T-cell (primary cell): Measurements from ENCODE around the gene PCDHB13. TPM values are rescaled to one million over a fixed set of nuclear protein-coding genes. Genes with fewer than 3 reads are reported as not detected.
"Not testable (repeated sequence)": the region's sequence is repeated elsewhere in the genome, so short reads cannot be mapped to it uniquely, and the experiment has no call there.

Experiments
- ATAC-seq, 4 experiments: fragments of 200-7000 bp in 3 of 4; fragments of 150-1000 bp in 1 of 4; cut with Tn5 transposase; replicated peaks in 1 of 4; 1 replicate in 3 of 4; 2 replicates in 1 of 4; pipeline ENCODE4 v1.10.0; 2021; ENCODE audit warnings: moderate library complexity in 3 of 4, mild to moderate bottlenecking in 2 of 4, moderate number of reproducible peaks in 1 of 4
- CTCF ChIA-PET, 2 donors: fragments of 300-600 bp; sonication (Branson Sonifier 250); formaldehyde crosslinking; loops; one replicate each; lab custom pipeline; 2022; ENCODE audit warnings: antibody characterized with exemption in 2 of 2; lab: Charles Lee
- POLR2A ChIA-PET, 2 donors: fragments of 300-600 bp; sonication (Branson Sonifier 250); formaldehyde crosslinking; loops; one replicate each; lab custom pipeline; 2022; ENCODE audit warnings: antibody characterized with exemption in 2 of 2; lab: Charles Lee
- DNase-seq, 35 experiments: peaks; one replicate each; pipeline versions ENCODE4 v3.0.0 to v3.0.0-alpha.2; 2013 to 2023
- H3K27ac ChIP-seq: one replicate; pipeline ENCODE4 v1.5.1; 2013; ENCODE audit warnings: low read length
- H3K27me3 ChIP-seq, 2 experiments: replicated peaks in 1 of 2; 1 replicate in 1 of 2; 2 replicates in 1 of 2; pipeline versions ENCODE4 v1.6.1 to v1.7.0; 2013; ENCODE audit warnings: low read length in 1 of 2, mixed read lengths in 1 of 2; ENCODE audit not compliant: control insufficient read depth in 2 of 2, insufficient read depth in 2 of 2; ENCODE audit errors: extremely low read depth in 1 of 2
- H3K36me3 ChIP-seq, 2 donors: 1 replicate in 1 of 2; 2 replicates in 1 of 2; pipeline versions ENCODE4 v1.6.1 to v1.7.0; 2013; ENCODE audit warnings: low read length in 1 of 2; ENCODE audit not compliant: control insufficient read depth in 2 of 2, insufficient read depth in 1 of 2; ENCODE audit errors: extremely low read depth in 1 of 2
- H3K4me1 ChIP-seq, 2 experiments: 1 replicate in 1 of 2; 2 replicates in 1 of 2; pipeline versions ENCODE4 v1.6.1 to v1.7.0; 2013; ENCODE audit warnings: low read length in 2 of 2, mixed read lengths in 1 of 2; ENCODE audit not compliant: insufficient read depth in 2 of 2, control insufficient read depth in 1 of 2; ENCODE audit errors: extremely low read depth in 1 of 2
- H3K4me3 ChIP-seq, 2 donors: 1 replicate in 1 of 2; 2 replicates in 1 of 2; pipeline versions ENCODE4 v1.5.1 to v1.7.0; 2013; ENCODE audit warnings: mild to moderate bottlenecking in 2 of 2, low read length in 1 of 2, moderate library complexity in 1 of 2; ENCODE audit not compliant: control insufficient read depth in 1 of 2; ENCODE audit errors: extremely low read depth in 1 of 2
- H3K9me3 ChIP-seq: 2 replicates; pipeline ENCODE4 v1.7.0; 2013
- H3K27ac Mint-ChIP-seq, 2 donors: one replicate each; pipeline ENCODE4 v1.8.0; 2020 to 2021; ENCODE audit warnings: mild to moderate bottlenecking in 2 of 2, mixed read lengths in 2 of 2
- H3K27me3 Mint-ChIP-seq, 2 donors: one replicate each; pipeline ENCODE4 v1.8.0; 2021 to 2022; ENCODE audit warnings: mixed read lengths in 2 of 2
- H3K36me3 Mint-ChIP-seq: one replicate; pipeline ENCODE4 v1.8.0; 2021; ENCODE audit warnings: mixed read lengths
- H3K4me1 Mint-ChIP-seq, 3 donors: one replicate each; pipeline ENCODE4 v1.8.0; 2020 to 2022; ENCODE audit warnings: mixed read lengths in 3 of 3, mild to moderate bottlenecking in 1 of 3
- H3K4me3 Mint-ChIP-seq, 3 donors: one replicate each; pipeline ENCODE4 v1.8.0; 2020 to 2022; ENCODE audit warnings: mild to moderate bottlenecking in 3 of 3, mixed read lengths in 3 of 3, moderate library complexity in 3 of 3
- H3K9me3 Mint-ChIP-seq, 3 donors: one replicate each; pipeline ENCODE4 v1.8.0; 2020 to 2022; ENCODE audit warnings: mixed read lengths in 3 of 3
- WGBS: methylation state at CpG from one replicate; pipeline ENCODE4 v1.1.5; 2013; ENCODE audit warnings: missing lambda C conversion rate; ENCODE audit not compliant: insufficient coverage; 5-methylcytosine and 5-hydroxymethylcytosine counted together
- total RNA-seq, 35 experiments: library from RNA in 6 of 35; stranded (reverse) in 6 of 35; fragments of 120-200 nt in 1 of 35; gene quantifications; one replicate each; pipeline versions ENCODE4 v1.2.1 to v1.2.4 and lab custom pipeline; 2013 to 2026

PCDHB13 gene
- total RNA-seq, 5 donors from 2014 or later (not counting 1 experiment from before 2014, with no cell fraction given): 0.06 TPM; not detected in 4

- H3K27ac Mint-ChIP-seq, H3K4me3 ChIP-seq, CTCF ChIA-PET, H3K27ac ChIP-seq, DNase-seq, POLR2A ChIA-PET, H3K36me3 ChIP-seq, ATAC-seq, H3K36me3 Mint-ChIP-seq, H3K4me1 Mint-ChIP-seq, H3K4me1 ChIP-seq, H3K9me3 ChIP-seq, H3K4me3 Mint-ChIP-seq: not testable (repeated sequence)
- peaks cover 2 to 24% of the 10 kb centered on the region in 2 experiments for H3K27me3 ChIP-seq
- H3K27me3 Mint-ChIP-seq: peaks cover 22 to 32% of the 10 kb centered on the region in 2 donors
- 53% methylated on average over 9 of the region's 39 CpGs for WGBS
- peaks cover 7 to 12% (median 7%) of the 10 kb centered on the region in 3 donors for H3K9me3 Mint-ChIP-seq
Measured at GRCh38 chr5:141179371-141179770, 34.3 kb upstream of the PCDHB13 start.

- DNase-seq: not testable (repeated sequence)
Measured at GRCh38 chr5:141179876-141180275, 33.8 kb upstream of the PCDHB13 start.

GRCh38 chr5:141180313-141180712 lies 33.4 kb upstream of the PCDHB13 start:
- CTCF ChIA-PET: no interaction called here
- WGBS: 71% methylated on average over 1 of the region's 1 CpG
- peaks cover 2 to 23% of the 10 kb centered on the region in 2 experiments for H3K27me3 ChIP-seq
- no peak overlapping the region for H3K27ac ChIP-seq
- Mint-ChIP-seq H3K9me3 (peaks cover 2 to 12% (median 12%) of the 10 kb centered on the region in 3 donors), H3K4me3 (no peak overlapping the region), H3K36me3 (peaks cover 4% of the 10 kb centered on the region), H3K4me1 (peaks cover 0 to 2% (median 0%) of the 10 kb centered on the region in 3 donors), H3K27ac (peak overlapping the region in 1 of 2 donors; percentile 52), H3K27me3 (peaks cover 31 to 37% of the 10 kb centered on the region in 2 donors)
- POLR2A ChIA-PET: no interaction called here
- DNase-seq: no peak
- ATAC-seq: no peak
- no peaks in the 10 kb centered on the region for H3K36me3 ChIP-seq
- no peaks in the 10 kb centered on the region for H3K9me3 ChIP-seq
- H3K4me1 ChIP-seq: no peaks in the 10 kb centered on the region
- H3K4me3 ChIP-seq: no peak overlapping the region

More at GRCh38 chr5:141179876-141180275, 33.8 kb upstream of the PCDHB13 start:
- H3K4me3 Mint-ChIP-seq, H3K36me3 Mint-ChIP-seq, ATAC-seq, H3K27ac ChIP-seq, CTCF ChIA-PET, H3K4me1 ChIP-seq, H3K9me3 ChIP-seq, H3K4me3 ChIP-seq, H3K36me3 ChIP-seq, H3K4me1 Mint-ChIP-seq, POLR2A ChIA-PET: not testable (repeated sequence)
- peaks cover 27 to 35% of the 10 kb centered on the region in 2 donors for H3K27me3 Mint-ChIP-seq
- 44% methylated on average over 15 of the region's 32 CpGs for WGBS
- H3K27ac Mint-ChIP-seq: peak overlapping the region in 1 of 2 donors; percentile 52
- peaks cover 2 to 24% of the 10 kb centered on the region in 2 experiments for H3K27me3 ChIP-seq
- H3K9me3 Mint-ChIP-seq: peaks cover 5 to 12% (median 8%) of the 10 kb centered on the region in 3 donors

GRCh38 chr5:141182248-141182647 lies 31.5 kb upstream of the PCDHB13 start, which contains the start of gene PCDHB16:
Gene PCDHB16, plus strand, starts transcription at chr5:141182387. Its CDS starts 173 bp downstream, at chr5:141182560.
- Mint-ChIP-seq H3K9me3 (peaks cover 6 to 15% (median 12%) of the 10 kb centered on the region in 3 donors), H3K36me3 (peaks cover 4% of the 10 kb centered on the region), H3K27me3 (peaks cover 45 to 50% of the 10 kb centered on the region in 2 donors), H3K4me3 (no peak within 1 kb of the TSS), H3K4me1 (peaks cover 4 to 11% (median 7%) of the 10 kb centered on the region in 3 donors), H3K27ac (peak within 1 kb of the TSS in 1 of 2 donors; percentile 4)
- Histone ChIP-seq H3K27me3 (peaks cover 5 to 23% of the 10 kb centered on the region in 2 experiments), H3K9me3 (no peaks in the 10 kb centered on the region), H3K36me3 (no peaks in the 10 kb centered on the region), H3K27ac (no peak within 1 kb of the TSS), H3K4me1 (no peaks in the 10 kb centered on the region), H3K4me3 (no peak within 1 kb of the TSS)
- CTCF ChIA-PET: interaction anchor here in 1 of 2 donors (0.8 kb wide), 1 partner anchor 382 kb away, joined by 3 read pairs; no protein-coding TSS in a partner anchor
- peak in 1 of 35 experiments; percentile 7 for DNase-seq
- WGBS: 14% methylated on average over 10 of the region's 13 CpGs
- ATAC-seq: no peak
- POLR2A ChIA-PET: no interaction called here

GRCh38 chr5:141184117-141184855 lies 29.4 kb upstream of the PCDHB13 start:
- WGBS: 39% methylated on average over 21 of the region's 69 CpGs
- H3K27ac ChIP-seq, ATAC-seq, H3K4me3 Mint-ChIP-seq, POLR2A ChIA-PET, CTCF ChIA-PET, H3K9me3 ChIP-seq, H3K27ac Mint-ChIP-seq, H3K4me1 ChIP-seq, H3K36me3 ChIP-seq, H3K36me3 Mint-ChIP-seq, DNase-seq, H3K4me3 ChIP-seq: not testable (repeated sequence)
- peaks cover 10 to 19% (median 16%) of the 10 kb centered on the region in 3 donors for H3K9me3 Mint-ChIP-seq
- H3K27me3 ChIP-seq: peaks cover 5 to 27% of the 10 kb centered on the region in 2 experiments
- peaks cover 4 to 14% (median 7%) of the 10 kb centered on the region in 3 donors for H3K4me1 Mint-ChIP-seq
- H3K27me3 Mint-ChIP-seq: peaks cover 56 to 62% of the 10 kb centered on the region in 2 donors

GRCh38 chr5:141186897-141187512 lies 26.7 kb upstream of the PCDHB13 start, which contains the start of gene PCDHB9:
Gene PCDHB9, plus strand, starts transcription at chr5:141187161. Its CDS starts 158 bp downstream, at chr5:141187319.
- H3K4me1 Mint-ChIP-seq: peaks cover 4 to 14% (median 7%) of the 10 kb centered on the region in 3 donors
- POLR2A ChIA-PET: no interaction called here
- peak within 1 kb of the TSS; percentile 13 to 46 (median 42) for H3K4me3 Mint-ChIP-seq
- ATAC-seq (no peak), DNase-seq (peak in 14 of 35 experiments; percentile 5 to 45 (median 19))
- H3K27me3 ChIP-seq: peaks cover 8 to 26% of the 10 kb centered on the region in 2 experiments
- H3K4me3 ChIP-seq: no peak within 1 kb of the TSS
- H3K9me3 Mint-ChIP-seq: peaks cover 16 to 21% (median 18%) of the 10 kb centered on the region in 3 donors
- peaks cover 4% of the 10 kb centered on the region for H3K36me3 Mint-ChIP-seq
- H3K9me3 ChIP-seq: no peaks in the 10 kb centered on the region
- no peaks in the 10 kb centered on the region for H3K4me1 ChIP-seq
- H3K36me3 ChIP-seq: no peaks in the 10 kb centered on the region
- H3K27ac Mint-ChIP-seq: no peak within 1 kb of the TSS
- H3K27me3 Mint-ChIP-seq: peaks cover 65 to 72% of the 10 kb centered on the region in 2 donors
- CTCF ChIA-PET: interaction anchor here (1.0 to 1.3 kb wide), 2 partner anchors 10 to 377 kb away, joined by 3 to 6 read pairs; no protein-coding TSS in a partner anchor
- H3K27ac ChIP-seq: no peak within 1 kb of the TSS
- 9% methylated on average over 6 of the region's 9 CpGs for WGBS
